ENCODE results near the gene IL21R.
"Not testable (repeated sequence)": the region's sequence is repeated elsewhere in the genome, so short reads cannot be mapped to it uniquely, and the experiment has no call there.

The IL21R gene

GRCh38 chr16:27434141-27435051 is 32.4 kb downstream of the IL21R start:
- POLR2A ChIA-PET, result interaction anchor here (1.0 kb wide), 1 partner anchor 15 kb away, joined by 3 read pairs; no protein-coding TSS in a partner anchor
- TF ChIP-seq, protein P1, sequence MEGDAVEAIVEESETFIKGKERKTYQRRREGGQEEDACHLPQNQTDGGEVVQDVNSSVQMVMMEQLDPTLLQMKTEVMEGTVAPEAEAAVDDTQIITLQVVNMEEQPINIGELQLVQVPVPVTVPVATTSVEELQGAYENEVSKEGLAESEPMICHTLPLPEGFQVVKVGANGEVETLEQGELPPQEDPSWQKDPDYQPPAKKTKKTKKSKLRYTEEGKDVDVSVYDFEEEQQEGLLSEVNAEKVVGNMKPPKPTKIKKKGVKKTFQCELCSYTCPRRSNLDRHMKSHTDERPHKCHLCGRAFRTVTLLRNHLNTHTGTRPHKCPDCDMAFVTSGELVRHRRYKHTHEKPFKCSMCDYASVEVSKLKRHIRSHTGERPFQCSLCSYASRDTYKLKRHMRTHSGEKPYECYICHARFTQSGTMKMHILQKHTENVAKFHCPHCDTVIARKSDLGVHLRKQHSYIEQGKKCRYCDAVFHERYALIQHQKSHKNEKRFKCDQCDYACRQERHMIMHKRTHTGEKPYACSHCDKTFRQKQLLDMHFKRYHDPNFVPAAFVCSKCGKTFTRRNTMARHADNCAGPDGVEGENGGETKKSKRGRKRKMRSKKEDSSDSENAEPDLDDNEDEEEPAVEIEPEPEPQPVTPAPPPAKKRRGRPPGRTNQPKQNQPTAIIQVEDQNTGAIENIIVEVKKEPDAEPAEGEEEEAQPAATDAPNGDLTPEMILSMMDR (IDR thresholded peaks at IDR 0.05; ENCODE audit: control extremely low read depth, extremely low read depth, low read depth, missing control alignments), result no peak
- no peak for DNase-seq (ENCODE audit: extremely low spot score)
- CTCF ChIA-PET, result interaction anchor here (1.0 kb wide), 1 partner anchor 255 kb away, joined by 3 read pairs; no protein-coding TSS in a partner anchor

GRCh38 chr16:27435146-27435545 is 33.2 kb downstream of the IL21R start:
- CTCF ChIA-PET; DNase-seq (ENCODE audit: extremely low spot score); POLR2A ChIA-PET: not testable (repeated sequence)

DNA sequence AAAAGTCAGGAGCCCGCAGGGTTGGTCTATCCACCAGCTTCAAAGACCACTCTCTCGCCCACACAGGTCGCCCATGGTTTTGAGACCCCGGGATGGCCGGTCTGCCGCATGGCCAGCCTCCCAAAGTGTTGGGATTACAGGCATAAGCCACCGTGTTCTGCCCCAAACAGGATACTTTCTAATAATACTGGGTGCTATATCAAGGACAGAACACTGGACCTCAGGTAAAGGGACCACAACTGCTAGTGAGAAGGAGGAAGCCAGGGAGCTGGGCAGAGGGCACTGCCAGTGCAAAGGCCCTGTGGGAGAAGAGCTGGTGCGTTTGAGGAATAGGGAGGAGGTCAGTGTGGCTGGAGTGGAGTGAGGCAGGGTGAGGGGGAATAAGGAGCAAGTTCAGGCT is 34.1 kb downstream of the IL21R start:
- CTCF ChIA-PET, result interaction anchor here (2.1 to 2.8 kb wide), 2 partner anchors 9 kb away, joined by 5 to 10 read pairs; no protein-coding TSS in a partner anchor
- POLR2A ChIA-PET, result no interaction called here
- TF ChIP-seq, protein P1 (IDR thresholded peaks at IDR 0.05; ENCODE audit: control extremely low read depth, extremely low read depth, low read depth, missing control alignments), result no peak
- no peak for DNase-seq (ENCODE audit: extremely low spot score)

DNA sequence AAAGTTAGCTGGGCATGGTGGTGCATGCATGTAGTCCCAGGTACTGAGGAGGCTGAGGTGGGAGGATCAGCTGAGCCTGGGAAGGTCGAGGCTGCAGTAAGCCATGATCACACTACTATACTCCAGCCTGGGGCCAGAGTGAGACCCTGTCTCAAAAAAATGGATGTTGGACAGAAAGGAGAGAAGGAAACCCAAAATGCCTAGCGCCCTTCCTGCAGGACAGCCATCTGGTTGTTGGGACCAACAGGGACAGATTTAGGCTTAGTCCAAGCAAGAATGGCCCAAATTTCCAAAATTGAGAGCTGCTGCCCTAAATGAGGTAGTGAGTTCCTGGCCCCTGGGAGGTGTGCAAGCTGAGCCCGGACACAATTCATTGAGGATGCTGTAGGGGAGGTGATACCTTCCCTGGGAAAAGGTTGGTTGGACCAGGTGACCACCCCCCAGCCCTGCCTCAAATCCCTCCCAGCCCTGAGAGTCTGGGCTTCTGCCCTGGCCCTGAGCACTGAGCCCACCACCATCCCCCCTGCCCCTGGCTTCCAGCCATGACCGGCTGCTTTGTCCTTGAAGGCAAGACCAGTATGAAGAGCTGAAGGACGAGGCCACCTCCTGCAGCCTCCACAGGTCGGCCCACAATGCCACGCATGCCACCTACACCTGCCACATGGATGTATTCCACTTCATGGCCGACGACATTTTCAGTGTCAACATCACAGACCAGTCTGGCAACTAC is 35.1 kb downstream of the IL21R start:
- peak; percentile 13 for DNase-seq (ENCODE audit: extremely low spot score)
- ChIA-PET CTCF (interaction anchor here (0.9 to 2.8 kb wide), 6 partner anchors 8 to 202 kb away, joined by 3 to 10 read pairs (median 4); no protein-coding TSS in a partner anchor), POLR2A (interaction anchor here (1.1 kb wide), 1 partner anchor 9 kb away, joined by 4 read pairs; no protein-coding TSS in a partner anchor)
- TF ChIP-seq, protein P1 (IDR thresholded peaks at IDR 0.05; ENCODE audit: control extremely low read depth, extremely low read depth, low read depth, missing control alignments), result no peak

DNA sequence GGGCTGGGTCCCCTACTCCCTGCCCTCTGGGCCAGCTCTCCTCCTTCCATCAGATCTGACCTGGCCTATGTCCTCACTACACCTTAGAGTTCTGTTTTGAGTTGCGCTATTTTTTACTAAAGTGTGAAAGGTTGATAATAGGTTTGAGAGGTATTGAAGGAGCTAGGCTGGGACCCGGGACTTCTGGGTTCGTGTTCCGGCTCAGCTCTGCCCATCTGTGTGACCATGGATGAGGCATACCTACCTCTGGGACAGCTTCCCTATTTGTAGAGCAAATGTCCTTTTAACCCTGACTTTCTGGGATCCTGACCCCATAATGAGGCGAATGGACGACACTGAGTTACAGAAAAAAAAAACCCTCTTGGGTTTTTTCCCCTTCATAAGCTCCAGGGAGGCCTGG is 36.0 kb downstream of the IL21R start:
- DNase-seq (ENCODE audit: extremely low spot score), result no peak
- ChIA-PET CTCF (interaction anchor here (0.9 to 2.8 kb wide), 4 partner anchors 10 to 37 kb away, joined by 3 to 10 read pairs (median 4); no protein-coding TSS in a partner anchor), POLR2A (interaction anchor here (1.1 kb wide), 1 partner anchor 9 kb away, joined by 4 read pairs; no protein-coding TSS in a partner anchor)
- TF ChIP-seq, protein P1 (IDR thresholded peaks at IDR 0.05; ENCODE audit: control extremely low read depth, extremely low read depth, low read depth, missing control alignments), result no peak

DNA sequence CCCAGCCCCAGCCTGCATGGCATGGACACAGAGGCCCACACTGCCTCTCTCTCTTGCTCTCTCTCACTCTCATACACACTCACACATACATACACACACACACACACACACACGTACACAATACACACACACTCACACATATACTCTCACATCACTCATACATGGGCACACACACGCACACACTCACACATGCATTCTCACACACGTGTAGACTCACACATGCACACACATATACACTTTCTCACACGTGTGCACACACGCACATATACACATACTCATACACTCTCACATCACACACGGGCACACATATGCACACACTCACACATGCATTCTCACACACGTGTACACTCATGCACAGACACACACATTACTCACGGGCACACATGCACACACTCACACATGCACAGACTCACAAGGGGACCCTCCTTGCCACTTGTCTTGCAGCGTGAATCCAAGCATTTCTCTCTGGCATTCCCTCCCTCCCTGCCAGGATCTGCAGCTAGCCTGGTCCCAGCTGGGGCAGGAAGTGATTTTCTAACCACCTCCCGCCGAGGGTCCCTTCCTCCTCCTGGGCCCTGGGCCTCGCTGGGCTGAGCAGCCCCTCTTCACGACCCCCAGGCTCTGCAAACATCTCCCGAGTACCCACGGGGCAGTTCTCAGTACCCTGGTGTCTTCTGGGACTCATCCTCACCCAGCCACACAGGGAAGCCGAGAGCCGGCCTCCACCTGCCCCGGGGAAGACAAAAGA is 37.5 kb downstream of the IL21R start:
- TF ChIP-seq, protein P1 (IDR thresholded peaks at IDR 0.05; ENCODE audit: control extremely low read depth, extremely low read depth, low read depth, missing control alignments), result no peak
- POLR2A ChIA-PET, result no interaction called here
- CTCF ChIA-PET, result interaction anchor here (1.0 to 1.4 kb wide), 3 partner anchors 10 to 12 kb away, joined by 4 to 7 read pairs (median 5); no protein-coding TSS in a partner anchor
- DNase-seq (ENCODE audit: extremely low spot score), result no peak

Data from GM10248 (cell line).